ENCODE data around the gene C6orf47.

The C6orf47 gene

GRCh38 chr6:31659649-31660380 is 763 bp downstream of the C6orf47 start:
- no peak for FAIRE-seq

GRCh38 chr6:31658983-31659648 is 1.5 kb downstream of the C6orf47 start:
- no peak for FAIRE-seq

GRCh38 chr6:31658158-31658688 is 2.4 kb downstream of the C6orf47 start:
- FAIRE-seq = no peak

GRCh38 chr6:31657406-31658157 is 3.0 kb downstream of the C6orf47 start:
- no peak for FAIRE-seq

- no peak for FAIRE-seq
These were observed 5.0 kb downstream of the C6orf47 start, which contains the start of gene APOM for GRCh38 chr6:31655349-31656237. Gene APOM, plus strand, starts transcription at chr6:31655894. Its CDS starts 73 bp downstream, at chr6:31655967.

GRCh38 chr6:31654574-31655348 is 5.8 kb downstream of the C6orf47 start:
- no peak for FAIRE-seq

GRCh38 chr6:31652925-31653724 is 7.5 kb downstream of the C6orf47 start:
- FAIRE-seq = peak; percentile 49

GRCh38 chr6:31651602-31652191 is 8.9 kb downstream of the C6orf47 start:
- no peak for FAIRE-seq

GRCh38 chr6:31645325-31645724 is 15.3 kb downstream of the C6orf47 start:
- no peak for FAIRE-seq

GRCh38 chr6:31643818-31644454 is 16.6 kb downstream of the C6orf47 start:
- FAIRE-seq = no peak

GRCh38 chr6:31642798-31643570 is 17.6 kb downstream of the C6orf47 start:
- no peak for FAIRE-seq

- no peak for FAIRE-seq
These were observed 19.2 kb downstream of the C6orf47 start for GRCh38 chr6:31641370-31641769.

GRCh38 chr6:31640612-31641011 is 20.0 kb downstream of the C6orf47 start:
- no peak for FAIRE-seq

GRCh38 chr6:31639449-31639861 is 21.1 kb downstream of the C6orf47 start:
- FAIRE-seq = no peak

- no peak for FAIRE-seq
These were observed 21.5 kb downstream of the C6orf47 start for GRCh38 chr6:31639043-31639442.

GRCh38 chr6:31636698-31637596 is 23.6 kb downstream of the C6orf47 start:
- FAIRE-seq = no peak

- FAIRE-seq = no peak
These were observed 25.5 kb downstream of the C6orf47 start for GRCh38 chr6:31634969-31635575.

Data from TTC549 (cell line).